OCI-LY1 (cell line): ENCODE measurements around the gene GID8.

Experiments
- H2AFZ ChIP-seq: fragments of 200-600 bp; sonication (generic), shearing (Covaris generic); 2 replicates; pipeline ENCODE4 v1.6.0; 2014; ENCODE audit warnings: antibody characterized with exemption, mild to moderate bottlenecking, low read length
- H3F3A ChIP-seq: fragments of 200-600 bp; sonication (generic), shearing (Covaris generic); 2 replicates; pipeline ENCODE4 v1.6.0; 2014; ENCODE audit warnings: mild to moderate bottlenecking, antibody characterized with exemption, low read length, moderate library complexity; ENCODE audit not compliant: insufficient read depth
- H3K27ac ChIP-seq: fragments of 200-600 bp; sonication (generic); 2 replicates; pipeline ENCODE4 v1.5.1; 2014; ENCODE audit warnings: low read length, mixed run types, mild to moderate bottlenecking, low read depth; ENCODE audit not compliant: poor library complexity, severe bottlenecking
- H3K27me3 ChIP-seq: fragments of 200-600 bp; sonication (generic); 2 replicates; pipeline ENCODE4 v1.6.0; 2014; ENCODE audit warnings: antibody characterized with exemption, mild to moderate bottlenecking, low read length, moderate library complexity; ENCODE audit not compliant: insufficient read depth
- H3K36me3 ChIP-seq: fragments of 200-600 bp; sonication (generic); 2 replicates; pipeline ENCODE4 v1.6.1; 2014; ENCODE audit warnings: mild to moderate bottlenecking, antibody characterized with exemption, low read length, moderate library complexity, mixed read lengths; ENCODE audit not compliant: insufficient read depth
- H3K4me1 ChIP-seq: fragments of 200-600 bp; sonication (generic); 2 replicates; pipeline ENCODE4 v1.5.1; 2014; ENCODE audit warnings: mild to moderate bottlenecking, low read length, moderate library complexity; ENCODE audit not compliant: insufficient read depth, severe bottlenecking
- H3K4me2 ChIP-seq: fragments of 200-600 bp; sonication (generic), shearing (Covaris generic); 2 replicates; pipeline ENCODE4 v1.6.1; 2014; ENCODE audit warnings: low read length
- H3K4me3 ChIP-seq: fragments of 200-600 bp; sonication (generic); 2 replicates; pipeline ENCODE4 v1.5.1; 2014; ENCODE audit warnings: low read length, low read depth, mild to moderate bottlenecking, mixed read lengths; ENCODE audit not compliant: poor library complexity, severe bottlenecking
- H3K79me2 ChIP-seq: fragments of 200-600 bp; shearing (Covaris generic); 2 replicates; pipeline ENCODE4 v1.6.1; 2016; ENCODE audit warnings: mixed run types, low read length, mixed read lengths; ENCODE audit not compliant: insufficient read depth
- H3K9ac ChIP-seq: fragments of 200-600 bp; sonication (generic), shearing (Covaris generic); 2 replicates; pipeline ENCODE4 v1.6.1; 2014; ENCODE audit warnings: mild to moderate bottlenecking, low read length, mixed read lengths
- H3K9me2 ChIP-seq: fragments of 200-600 bp; sonication (generic), shearing (Covaris generic); 2 replicates; pipeline ENCODE4 v1.6.1; 2014; ENCODE audit warnings: low read depth, mild to moderate bottlenecking, low read length, mixed read lengths
- H3K9me3 ChIP-seq: fragments of 200-600 bp; shearing (Covaris generic); 2 replicates; pipeline ENCODE4 v1.6.1; 2014; ENCODE audit warnings: low read length, mixed read lengths
- H4K20me1 ChIP-seq: fragments of 200-600 bp; sonication (generic), shearing (Covaris generic); 2 replicates; pipeline ENCODE4 v1.6.0; 2016; ENCODE audit warnings: mild to moderate bottlenecking, low read length; ENCODE audit not compliant: insufficient read depth
- CTCF ChIP-seq: fragments of 200-600 bp; sonication (generic), shearing (Covaris generic); IDR thresholded peaks from 2 replicates; pipeline ENCODE4 v1.5.1; 2017; ENCODE audit warnings: mild to moderate bottlenecking, antibody characterized with exemption, low read length, moderate library complexity, mixed read lengths
- EZH2 ChIP-seq: fragments of 200-600 bp; sonication (generic), shearing (Covaris generic); IDR thresholded peaks from 2 replicates; pipeline ENCODE4 v1.8.0; 2017; ENCODE audit warnings: borderline replicate concordance, mixed run types, mild to moderate bottlenecking, antibody characterized with exemption, low read length, moderate library complexity, mixed read lengths

GID8 gene

DNA sequence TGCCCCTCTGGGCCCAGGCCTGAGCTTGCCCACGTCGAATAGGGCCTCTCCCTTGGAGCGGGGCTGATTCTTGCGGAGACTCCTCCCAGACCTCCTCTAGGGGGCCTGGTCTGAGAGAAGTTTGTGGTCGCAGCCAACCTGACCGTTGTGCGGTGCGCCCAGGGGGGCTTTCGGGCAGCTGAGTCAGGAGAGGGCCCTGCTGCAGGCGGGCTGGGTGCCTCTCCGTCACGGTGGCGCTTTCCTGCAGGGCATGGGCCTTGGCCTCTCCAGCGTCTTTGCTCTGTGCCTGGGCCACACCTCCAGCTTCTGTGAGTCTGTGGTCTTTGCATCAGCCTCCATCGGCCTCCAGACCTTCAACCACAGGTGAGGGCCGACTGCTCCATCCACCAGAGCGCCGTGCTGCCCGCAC is 27.4 kb downstream of the GID8 start:
- Histone ChIP-seq H3K9ac (no peak overlapping the region), H3F3A (no peaks in the 10 kb centered on the region), H3K9me3 (no peaks in the 10 kb centered on the region), H3K9me2 (no peaks in the 10 kb centered on the region), H3K27ac (no peak overlapping the region), H4K20me1 (no peaks in the 10 kb centered on the region), H3K79me2 (no peaks in the 10 kb centered on the region), H3K4me1 (no peaks in the 10 kb centered on the region), H3K36me3 (peaks cover 29% of the 10 kb centered on the region), H3K4me2 (no peak overlapping the region), H3K4me3 (no peak overlapping the region), H3K27me3 (no peaks in the 10 kb centered on the region), H2AFZ (no peak overlapping the region)
- no peak for TF ChIP-seq CTCF
- no peak for TF ChIP-seq EZH2

DNA sequence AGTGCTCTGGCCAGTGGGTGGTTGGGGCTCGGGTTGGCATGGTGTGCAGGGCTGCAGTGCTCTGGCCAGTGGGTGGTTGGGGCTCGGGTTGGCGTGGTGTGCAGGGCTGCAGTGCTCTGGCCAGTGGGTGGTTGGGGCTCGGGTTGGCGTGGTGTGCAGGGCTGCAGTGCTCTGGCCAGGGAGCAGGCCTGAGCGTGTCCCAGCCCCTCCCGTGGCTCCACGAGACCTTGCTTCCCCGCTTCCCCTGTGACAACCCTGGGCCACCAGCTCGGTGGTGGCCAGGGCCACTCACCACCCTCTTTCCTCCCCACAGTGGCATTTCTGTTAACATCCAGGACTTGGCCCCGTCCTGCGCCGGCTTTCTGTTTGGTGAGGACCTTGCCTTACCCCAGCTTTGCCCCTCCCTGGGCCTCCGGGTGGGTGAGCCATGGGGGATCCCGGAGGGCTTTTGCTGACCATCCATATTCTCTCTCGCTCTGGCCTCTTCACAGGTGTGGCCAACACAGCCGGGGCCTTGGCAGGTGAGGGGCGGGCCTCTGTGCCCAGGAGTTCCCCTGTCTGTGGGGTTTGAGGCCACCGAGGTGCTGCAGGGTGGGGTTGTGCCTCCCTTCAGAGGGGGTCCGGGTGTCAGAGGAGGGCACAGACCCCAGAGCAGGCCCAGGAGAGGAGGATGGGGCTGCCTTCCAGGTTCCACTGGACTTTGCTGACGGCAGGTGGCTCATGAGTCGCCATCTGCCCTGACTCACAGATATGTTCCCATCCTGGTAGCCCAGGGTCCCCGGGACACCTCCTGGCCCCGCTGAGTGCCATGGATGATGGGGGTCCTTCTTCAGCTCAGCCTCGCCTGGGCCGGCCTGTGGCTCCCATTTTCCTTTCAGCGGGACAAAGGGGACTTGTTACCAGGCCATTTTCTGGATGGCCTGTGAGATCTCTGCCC is 28.5 kb downstream of the GID8 start:
- H3K27me3 ChIP-seq: no peaks in the 10 kb centered on the region
- H3K36me3 ChIP-seq: peaks cover 29% of the 10 kb centered on the region
- no peak for TF ChIP-seq CTCF
- TF ChIP-seq EZH2: no peak
- no peaks in the 10 kb centered on the region for H3K4me1 ChIP-seq
- H3K9ac ChIP-seq: no peak overlapping the region
- H3K4me3 ChIP-seq: no peak overlapping the region
- no peaks in the 10 kb centered on the region for H3F3A ChIP-seq
- H3K79me2 ChIP-seq: no peaks in the 10 kb centered on the region
- H2AFZ ChIP-seq: no peak overlapping the region
- H3K9me3 ChIP-seq: no peaks in the 10 kb centered on the region
- no peak overlapping the region for H3K4me2 ChIP-seq
- H3K9me2 ChIP-seq: no peaks in the 10 kb centered on the region
- no peaks in the 10 kb centered on the region for H4K20me1 ChIP-seq
- no peak overlapping the region for H3K27ac ChIP-seq

GRCh38 chr20:62967149-62967501 is 29.2 kb downstream of the GID8 start:
- Histone ChIP-seq H3K36me3 (peaks cover 29% of the 10 kb centered on the region), H3K79me2 (no peaks in the 10 kb centered on the region), H3K9ac (no peak overlapping the region), H3K4me2 (no peak overlapping the region), H3K27ac (no peak overlapping the region), H3K27me3 (no peaks in the 10 kb centered on the region), H3F3A (no peaks in the 10 kb centered on the region), H3K9me3 (no peaks in the 10 kb centered on the region), H4K20me1 (no peaks in the 10 kb centered on the region), H3K4me3 (no peak overlapping the region), H3K4me1 (no peaks in the 10 kb centered on the region), H2AFZ (no peak overlapping the region), H3K9me2 (no peaks in the 10 kb centered on the region)
- TF ChIP-seq CTCF: no peak
- no peak for TF ChIP-seq EZH2
